Naive thymus-derived CD4-positive, alpha-beta T cell (primary cell): Measurements from ENCODE around the gene SPAG9. TPM values are rescaled to one million over a fixed set of nuclear protein-coding genes. Genes with fewer than 3 reads are reported as not detected.

Experiments
- ATAC-seq: fragments of 150-1000 bp; cut with Tn5 transposase; 2 replicates; pipeline ENCODE4 v1.10.0; 2021; ENCODE audit warnings: mild to moderate bottlenecking, moderate library complexity
- CTCF ChIA-PET: fragments of 350-600 bp; sonication (Branson Sonifier 250); formaldehyde crosslinking; loops from one replicate; lab custom pipeline; 2021; ENCODE audit warnings: antibody characterized with exemption; lab: Charles Lee
- POLR2A ChIA-PET: fragments of 350-600 bp; sonication (Branson Sonifier 250); formaldehyde crosslinking; loops from one replicate; lab custom pipeline; 2021; ENCODE audit warnings: antibody characterized with exemption, inconsistent platforms; lab: Charles Lee
- DNase-seq, 9 donors: peaks; one replicate each; pipeline versions ENCODE4 v3.0.0 to v3.0.0-alpha.2; 2020 to 2022; ENCODE audit warnings: mixed read lengths in 1 of 9
- H3K27ac ChIP-seq: one replicate; pipeline ENCODE4 v1.7.0; 2013; ENCODE audit warnings: mild to moderate bottlenecking, low read depth, low read length, moderate library complexity
- H3K27me3 ChIP-seq, 2 donors: one replicate each; pipeline ENCODE4 v1.7.0; 2013; ENCODE audit warnings: low read length in 2 of 2, mild to moderate bottlenecking in 2 of 2, moderate library complexity in 2 of 2; ENCODE audit not compliant: control insufficient read depth in 2 of 2, insufficient read depth in 2 of 2
- H3K36me3 ChIP-seq, 3 experiments: 1 replicate in 2 of 3; 2 replicates in 1 of 3; pipeline ENCODE4 v1.7.0; 2013; ENCODE audit warnings: low read length in 3 of 3, mild to moderate bottlenecking in 3 of 3, moderate library complexity in 1 of 3; ENCODE audit not compliant: insufficient read depth in 3 of 3, control insufficient read depth in 2 of 3
- H3K4me1 ChIP-seq, 2 donors: one replicate each; pipeline ENCODE4 v1.7.0; 2013; ENCODE audit warnings: low read length in 2 of 2, mild to moderate bottlenecking in 2 of 2, moderate library complexity in 1 of 2; ENCODE audit not compliant: control insufficient read depth in 2 of 2, insufficient read depth in 2 of 2
- H3K4me3 ChIP-seq: 2 replicates; pipeline ENCODE4 v1.7.0; 2013; ENCODE audit warnings: mild to moderate bottlenecking, low read length
- H3K9me3 ChIP-seq, 3 experiments: 1 replicate in 2 of 3; 2 replicates in 1 of 3; pipeline ENCODE4 v1.7.0; 2013; ENCODE audit warnings: low read length in 3 of 3; ENCODE audit not compliant: control insufficient read depth in 2 of 3
- H3K27ac Mint-ChIP-seq, 9 donors: one replicate each; pipeline ENCODE4 v1.8.0; 2020 to 2022; ENCODE audit warnings: mixed read lengths in 9 of 9, mild to moderate bottlenecking in 8 of 9, moderate library complexity in 5 of 9, inconsistent platforms in 2 of 9
- H3K27me3 Mint-ChIP-seq, 5 donors: one replicate each; pipeline ENCODE4 v1.8.0; 2021 to 2022; ENCODE audit warnings: mixed read lengths in 5 of 5, mild to moderate bottlenecking in 1 of 5
- H3K36me3 Mint-ChIP-seq, 5 donors: one replicate each; pipeline ENCODE4 v1.8.0; 2020 to 2022; ENCODE audit warnings: mixed read lengths in 5 of 5, mild to moderate bottlenecking in 3 of 5, inconsistent platforms in 1 of 5
- H3K4me1 Mint-ChIP-seq, 7 donors: one replicate each; pipeline ENCODE4 v1.8.0; 2020 to 2022; ENCODE audit warnings: mixed read lengths in 7 of 7, mild to moderate bottlenecking in 3 of 7, inconsistent platforms in 1 of 7
- H3K4me3 Mint-ChIP-seq, 10 donors: one replicate each; pipeline ENCODE4 v1.8.0; 2020 to 2022; ENCODE audit warnings: mild to moderate bottlenecking in 10 of 10, mixed read lengths in 10 of 10, moderate library complexity in 6 of 10, inconsistent platforms in 2 of 10
- H3K9me3 Mint-ChIP-seq, 11 donors: one replicate each; pipeline ENCODE4 v1.8.0; 2020 to 2022; ENCODE audit warnings: mixed read lengths in 11 of 11, mild to moderate bottlenecking in 4 of 11, inconsistent platforms in 1 of 11, moderate library complexity in 1 of 11
- intact Hi-C, 2 donors: fragments of 100-400 bp; cut with micrococcal nuclease; formaldehyde crosslinking; loops; one replicate each; pipeline ENCODE4 v1.15.1; 2023
- polyA plus RNA-seq, 2 donors: library from polyadenylated mRNA; unstranded; fragments of 300-500 nt; fragmentation: Illumina TruSeq; gene quantifications; one replicate each; pipeline ENCODE4 v1.2.3, GENCODE V29; 2021
- total RNA-seq, 6 experiments: library from RNA in 5 of 6; stranded (reverse) in 5 of 6; gene quantifications; 1 replicate in 5 of 6; 2 replicates in 1 of 6; pipeline ENCODE4 v1.2.3 and lab custom pipeline; 2021 to 2026

The SPAG9 gene
- total RNA-seq (10 to 100 TPM; 52.6 to 73.4 (median 54.9) TPM), polyA plus RNA-seq (1 to 10 TPM; 3.3 to 5.9 TPM), total RNA-seq (lab: John Stamatoyannopoulos, UW) (99.9 reads per million, percentile 84 among the genes with 10 or more reads in this experiment)

GRCh38 chr17:51120739-51121619 lies at the start of gene SPAG9:
TSS of gene SPAG9 (minus strand) at chr17:51120868. CDS start at chr17:51120656, 212 bp downstream.
- H3K4me3 Mint-ChIP-seq, result peak within 1 kb of the TSS; percentile 87 to 99 (median 97)
- H3K9me3 ChIP-seq, result no peaks in the 10 kb centered on the region
- H3K36me3 Mint-ChIP-seq, result peaks cover 0 to 3% (median 0%) of the 10 kb centered on the region in 5 donors
- peaks cover 28 to 35% of the 10 kb centered on the region in 2 donors for H3K4me1 ChIP-seq
- no peaks in the 10 kb centered on the region for H3K9me3 Mint-ChIP-seq
- no peaks in the 10 kb centered on the region for H3K27me3 ChIP-seq
- peaks cover 27 to 53% (median 49%) of the 10 kb centered on the region in 7 donors for H3K4me1 Mint-ChIP-seq
- POLR2A ChIA-PET, result interaction anchor here (0.8 to 3.4 kb wide), 8 partner anchors 24 to 140 kb away, joined by 3 to 20 read pairs (median 4); partner anchors contain the start of genes NME1, NME2 and UTP18
- H3K36me3 ChIP-seq, result no peaks in the 10 kb centered on the region
- no peaks in the 10 kb centered on the region for H3K27me3 Mint-ChIP-seq
- peak within 1 kb of the TSS; percentile 96 for H3K27ac ChIP-seq
- H3K27ac Mint-ChIP-seq, result peak within 1 kb of the TSS; percentile 95 to 100 (median 99)
- intact Hi-C loops, result loop anchor here (1.0 to 5.0 kb wide), 10 partner anchors 25 to 579 kb away; partner anchors contain the start of genes MBTD1 (in 2 of the 2), NME1 (in 2 of the 2), NME2 (in 2 of the 2) and UTP18 (in 2 of the 2)
- H3K4me3 ChIP-seq, result peak within 1 kb of the TSS; percentile 97
- DNase-seq (peak; percentile 87 to 97 (median 92)), ATAC-seq (peak; percentile 92)
- CTCF ChIA-PET, result interaction anchor here (0.6 to 3.2 kb wide), 3 partner anchors 9 to 121 kb away, joined by 3 to 11 read pairs (median 4); partner anchors contain the start of gene NME1

GRCh38 chr17:51169340-51169739 lies 48.7 kb upstream of the SPAG9 start:
- Mint-ChIP-seq H3K36me3 (peaks cover 0 to 32% (median 6%) of the 10 kb centered on the region in 5 donors), H3K27ac (peak overlapping the region in 8 of 9 donors; percentile 11 to 86 (median 52)), H3K9me3 (no peaks in the 10 kb centered on the region), H3K4me3 (peak overlapping the region in 3 of 10 donors; percentile 23 to 50 (median 37)), H3K4me1 (peaks cover 0 to 31% (median 24%) of the 10 kb centered on the region in 7 donors), H3K27me3 (no peaks in the 10 kb centered on the region)
- Histone ChIP-seq H3K27ac (no peak overlapping the region), H3K4me3 (no peak overlapping the region), H3K27me3 (no peaks in the 10 kb centered on the region), H3K4me1 (peaks cover 0 to 5% of the 10 kb centered on the region in 2 donors), H3K36me3 (peaks cover 5 to 24% (median 6%) of the 10 kb centered on the region in 3 experiments), H3K9me3 (no peaks in the 10 kb centered on the region)
- intact Hi-C loops, result loop anchor here in 1 of 2 donors (5.0 kb wide), 1 partner anchor 302 kb away; the partner anchor contains the start of gene TOB1
- ATAC-seq (no peak), DNase-seq (no peak)
- POLR2A ChIA-PET, result no interaction called here
- CTCF ChIA-PET, result no interaction called here

- Mint-ChIP-seq H3K9me3 (no peaks in the 10 kb centered on the region), H3K4me3 (peak overlapping the region; percentile 74 to 97 (median 86)), H3K27ac (peak overlapping the region; percentile 63 to 90 (median 78)), H3K27me3 (no peaks in the 10 kb centered on the region), H3K36me3 (peaks cover 0 to 33% (median 6%) of the 10 kb centered on the region in 5 donors), H3K4me1 (peaks cover 0 to 36% (median 24%) of the 10 kb centered on the region in 7 donors)
- H3K4me3 ChIP-seq, result peak overlapping the region; percentile 89
- ATAC-seq (peak; percentile 73), DNase-seq (peak; percentile 40 to 81 (median 59))
- peak overlapping the region; percentile 80 for H3K27ac ChIP-seq
- no peaks in the 10 kb centered on the region for H3K9me3 ChIP-seq
- no peaks in the 10 kb centered on the region for H3K27me3 ChIP-seq
- POLR2A ChIA-PET, result interaction anchor here (0.6 to 1.2 kb wide), 3 partner anchors 14 to 212 kb away, joined by 3 to 4 read pairs (median 4); partner anchors contain the start of gene NME1
- peaks cover 0 to 5% of the 10 kb centered on the region in 2 donors for H3K4me1 ChIP-seq
- intact Hi-C loops, result loop anchor here (1.0 to 5.0 kb wide), 7 partner anchors 14 to 300 kb away; partner anchors contain the start of genes MBTD1 (in 2 of the 2), NME1 (in 2 of the 2), TOB1 (in 2 of the 2) and UTP18 (in 2 of the 2)
- CTCF ChIA-PET, result interaction anchor here (1.2 kb wide), 1 partner anchor 167 kb away, joined by 3 read pairs; no protein-coding TSS in a partner anchor
- peaks cover 5 to 23% (median 6%) of the 10 kb centered on the region in 3 experiments for H3K36me3 ChIP-seq
These were observed 46.6 kb upstream of the SPAG9 start for GRCh38 chr17:51166987-51167931.

GRCh38 chr17:51166198-51166986 lies 45.7 kb upstream of the SPAG9 start, which contains the start of gene NME2:
TSS of gene NME2 (plus strand) at chr17:51166411. CDS start at chr17:51166831, 420 bp downstream.
- Histone ChIP-seq H3K27me3 (no peaks in the 10 kb centered on the region), H3K9me3 (no peaks in the 10 kb centered on the region), H3K4me3 (peak within 1 kb of the TSS; percentile 89), H3K4me1 (peaks cover 0 to 5% of the 10 kb centered on the region in 2 donors), H3K27ac (peak within 1 kb of the TSS; percentile 80), H3K36me3 (peaks cover 5 to 26% (median 6%) of the 10 kb centered on the region in 3 experiments)
- DNase-seq, result peak; percentile 42 to 87 (median 50)
- Mint-ChIP-seq H3K4me1 (peaks cover 0 to 36% (median 24%) of the 10 kb centered on the region in 7 donors), H3K36me3 (peaks cover 0 to 33% (median 7%) of the 10 kb centered on the region in 5 donors), H3K27ac (peak within 1 kb of the TSS; percentile 89 to 99 (median 95)), H3K27me3 (no peaks in the 10 kb centered on the region), H3K4me3 (peak within 1 kb of the TSS; percentile 87 to 98 (median 95)), H3K9me3 (no peaks in the 10 kb centered on the region)
- ChIA-PET POLR2A (interaction anchor here (0.6 to 1.9 kb wide), 10 partner anchors 10 to 299 kb away, joined by 3 to 7 read pairs (median 4); partner anchors contain the start of genes NME1, SPAG9, TOB1 and UTP18), CTCF (interaction anchor here (1.2 kb wide), 1 partner anchor 166 kb away, joined by 3 read pairs; no protein-coding TSS in a partner anchor)
- peak; percentile 85 for ATAC-seq
- intact Hi-C loops, result loop anchor here (1.0 to 5.0 kb wide), 7 partner anchors 13 to 300 kb away; partner anchors contain the start of genes MBTD1 (in 2 of the 2), NME1 (in 2 of the 2), TOB1 (in 2 of the 2) and UTP18 (in 2 of the 2)
